Small intestine (tissue), 7 donors: ENCODE results near the gene SEL1L. TPM values are rescaled to one million over a fixed set of nuclear protein-coding genes. Genes with fewer than 3 reads are reported as not detected.
A peak's percentile ranks its signal among the peaks of the same experiment; 100 is the strongest.

Source experiments
- DNase-seq, 2 donors: peaks; one replicate each; pipeline versions ENCODE4 v3.0.0 to v3.0.0-alpha.2; 2013
- FAIRE-seq: peaks from 2 replicates; lab custom pipeline; 2012; peaks lifted over from hg19 to GRCh38; lab: Jason Lieb, UNC
- H3K27ac ChIP-seq, 3 donors: one replicate each; pipeline ENCODE4 v1.5.1; 2013; ENCODE audit warnings: low read length in 2 of 3, mild to moderate bottlenecking in 2 of 3, control low read depth in 1 of 3, inconsistent platforms in 1 of 3, low read depth in 1 of 3, moderate library complexity in 1 of 3
- H3K27me3 ChIP-seq, 3 donors: one replicate each; pipeline ENCODE4 v1.6.1; 2013; ENCODE audit warnings: low read length in 3 of 3, inconsistent platforms in 1 of 3; ENCODE audit not compliant: control insufficient read depth in 3 of 3, insufficient read depth in 3 of 3
- H3K36me3 ChIP-seq, 3 donors: one replicate each; pipeline ENCODE4 v1.6.1; 2013; ENCODE audit warnings: low read length in 3 of 3, inconsistent platforms in 1 of 3, low read depth in 1 of 3, mild to moderate bottlenecking in 1 of 3, moderate library complexity in 1 of 3; ENCODE audit not compliant: control insufficient read depth in 3 of 3, insufficient read depth in 2 of 3
- H3K4me1 ChIP-seq, 3 donors: one replicate each; pipeline ENCODE4 v1.6.1; 2013; ENCODE audit warnings: low read length in 2 of 3, inconsistent platforms in 1 of 3, low read depth in 1 of 3, mild to moderate bottlenecking in 1 of 3, moderate library complexity in 1 of 3; ENCODE audit not compliant: control insufficient read depth in 3 of 3, insufficient read depth in 2 of 3
- H3K4me3 ChIP-seq, 3 donors: one replicate each; pipeline ENCODE4 v1.5.1; 2013; ENCODE audit warnings: low read length in 3 of 3, control low read depth in 1 of 3, inconsistent platforms in 1 of 3, low read depth in 1 of 3, mild to moderate bottlenecking in 1 of 3, moderate library complexity in 1 of 3
- H3K9me3 ChIP-seq, 2 donors: one replicate each; pipeline ENCODE4 v1.6.1; 2013; ENCODE audit warnings: low read depth in 1 of 2, low read length in 1 of 2; ENCODE audit not compliant: control insufficient read depth in 2 of 2, insufficient read depth in 1 of 2
- WGBS, 3 donors: extraction: QIAGEN DNeasy Blood & Tissue Kit; methylation state at CpG; one replicate each; pipeline ENCODE4 v1.1.7; 2013; 5-methylcytosine and 5-hydroxymethylcytosine counted together
- polyA plus RNA-seq, 4 donors: library from polyadenylated mRNA; stranded (reverse) in 3 of 4; unstranded in 1 of 4; fragments of 200-250 nt in 3 of 4; fragments of 120-200 nt in 1 of 4; gene quantifications; one replicate each; pipeline versions ENCODE4 v1.2.1 to v1.2.3, GENCODE V29; 2013
- donor health status: healthy with polysubstance abuse.
- donor health status: control.
- donor health status: control.
- donor health status: Bipolar disorder and iron deficiency.
- donor health status: healthy.

The SEL1L gene
- polyA plus RNA-seq, 4 donors: 7.4 to 63.2 (median 15.5) TPM

DNA sequence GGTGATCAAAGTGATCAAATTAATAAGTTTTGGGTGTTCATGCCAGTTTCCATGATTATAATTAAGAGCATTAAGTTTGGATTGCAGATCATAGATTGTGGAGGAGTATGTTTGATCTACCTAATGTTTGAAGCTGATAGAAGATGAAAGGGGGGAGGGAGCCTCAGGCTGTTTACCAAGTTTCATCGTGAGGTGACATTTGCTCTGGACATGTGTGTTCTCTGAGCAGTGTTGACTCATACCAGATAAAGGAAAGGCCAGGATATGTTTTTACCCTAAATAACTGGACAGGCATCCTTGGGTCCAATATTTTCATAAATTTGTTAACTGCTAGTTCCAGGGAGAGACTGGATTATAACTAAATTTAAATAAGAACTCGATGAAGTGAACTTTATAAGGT lies 3.5 kb upstream of the SEL1L start:
- no peak overlapping the region for H3K27ac ChIP-seq
- H3K27me3 ChIP-seq: no peaks in the 10 kb centered on the region
- no peaks in the 10 kb centered on the region for H3K36me3 ChIP-seq
- DNase-seq: no peak
- WGBS, 3 donors: 16 to 56% (median 35%) methylated on average over 2 of the region's 2 CpGs
- peaks cover 0 to 8% of the 10 kb centered on the region in 2 donors for H3K9me3 ChIP-seq
- FAIRE-seq: no peak
- H3K4me3 ChIP-seq: no peak overlapping the region
- H3K4me1 ChIP-seq: peaks cover 3 to 12% (median 9%) of the 10 kb centered on the region in 3 donors

DNA sequence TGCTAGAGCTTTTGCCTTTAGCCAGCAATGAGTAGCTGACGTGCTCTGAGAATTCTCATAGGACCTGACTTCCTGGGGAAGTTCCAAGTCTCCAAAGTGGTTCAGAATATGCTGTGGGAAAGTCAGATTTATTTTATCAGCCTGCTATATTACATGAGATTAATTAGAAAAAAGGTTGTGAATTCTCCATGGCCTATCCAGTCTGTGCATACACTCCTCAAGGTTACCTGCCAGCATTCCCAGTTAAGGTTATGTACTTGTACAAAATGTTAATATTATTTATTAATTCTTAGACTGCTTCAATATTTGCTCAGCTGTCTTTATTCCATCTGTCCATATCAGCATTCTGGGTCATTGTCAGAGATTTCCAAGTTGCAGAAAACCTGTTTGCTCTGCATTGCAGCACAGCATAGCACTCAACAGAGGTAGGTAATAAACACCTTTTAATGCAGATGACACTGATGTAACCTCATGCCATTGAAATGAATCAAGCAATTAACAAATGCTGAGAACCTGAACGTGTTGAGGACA lies 2.7 kb upstream of the SEL1L start:
- no peak overlapping the region for H3K4me3 ChIP-seq
- H3K4me1 ChIP-seq: peaks cover 7 to 15% (median 9%) of the 10 kb centered on the region in 3 donors
- peaks cover 0 to 8% of the 10 kb centered on the region in 2 donors for H3K9me3 ChIP-seq
- FAIRE-seq (no peak), DNase-seq (peak; percentile 4 to 20)
- H3K27me3 ChIP-seq: no peaks in the 10 kb centered on the region
- H3K27ac ChIP-seq: peak overlapping the region in 1 of 3 donors; percentile 62
- WGBS, 3 donors: 35 to 36% (median 36%) methylated on average over 2 of the region's 2 CpGs
- H3K36me3 ChIP-seq: peaks cover 0 to 3% (median 0%) of the 10 kb centered on the region in 3 donors

DNA sequence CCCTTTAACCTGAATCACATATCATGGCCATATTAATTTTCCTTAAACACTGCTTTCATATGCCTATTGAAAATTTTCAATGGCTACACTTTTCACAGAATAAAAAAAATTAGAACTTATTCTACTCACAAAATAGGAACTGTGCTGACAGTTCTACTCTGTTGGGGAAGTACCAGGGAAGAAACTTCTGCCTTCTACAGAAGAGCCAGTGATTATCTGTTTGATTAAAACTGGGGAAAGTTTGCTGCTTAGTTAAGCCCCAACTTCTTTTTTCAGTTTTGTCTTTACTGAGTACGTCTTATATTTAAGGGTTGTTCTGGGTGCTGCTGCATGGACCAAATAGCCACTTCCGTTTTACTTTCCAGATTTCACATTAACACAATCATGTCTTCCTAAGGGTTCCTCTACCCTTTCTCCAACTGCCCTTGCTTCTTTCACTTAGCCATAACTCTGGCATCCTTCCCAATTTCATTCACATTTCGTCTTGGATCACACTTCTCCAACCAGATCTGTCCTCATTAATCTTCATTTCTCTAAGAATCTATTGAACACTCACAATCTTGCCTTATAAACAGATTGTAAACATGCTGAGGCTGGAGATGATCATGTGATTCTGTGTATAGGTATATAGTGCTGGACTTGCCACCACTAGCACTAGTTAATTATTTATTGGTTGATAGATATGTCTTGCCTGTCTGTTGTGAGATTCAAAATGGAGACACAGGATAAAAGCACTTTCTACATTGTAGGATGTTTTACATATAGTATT lies 1.9 kb upstream of the SEL1L start:
- Histone ChIP-seq H3K36me3 (peaks cover 0 to 3% (median 0%) of the 10 kb centered on the region in 3 donors), H3K4me1 (peaks cover 7 to 15% (median 9%) of the 10 kb centered on the region in 3 donors), H3K27ac (peak overlapping the region in 1 of 3 donors; percentile 62), H3K9me3 (peaks cover 0 to 8% of the 10 kb centered on the region in 2 donors), H3K4me3 (no peak overlapping the region), H3K27me3 (no peaks in the 10 kb centered on the region)
- DNase-seq (peak; percentile 48 to 57), FAIRE-seq (no peak)
- 43 to 57% (median 50%) methylated on average over 3 of the region's 3 CpGs for WGBS, 3 donors

DNA sequence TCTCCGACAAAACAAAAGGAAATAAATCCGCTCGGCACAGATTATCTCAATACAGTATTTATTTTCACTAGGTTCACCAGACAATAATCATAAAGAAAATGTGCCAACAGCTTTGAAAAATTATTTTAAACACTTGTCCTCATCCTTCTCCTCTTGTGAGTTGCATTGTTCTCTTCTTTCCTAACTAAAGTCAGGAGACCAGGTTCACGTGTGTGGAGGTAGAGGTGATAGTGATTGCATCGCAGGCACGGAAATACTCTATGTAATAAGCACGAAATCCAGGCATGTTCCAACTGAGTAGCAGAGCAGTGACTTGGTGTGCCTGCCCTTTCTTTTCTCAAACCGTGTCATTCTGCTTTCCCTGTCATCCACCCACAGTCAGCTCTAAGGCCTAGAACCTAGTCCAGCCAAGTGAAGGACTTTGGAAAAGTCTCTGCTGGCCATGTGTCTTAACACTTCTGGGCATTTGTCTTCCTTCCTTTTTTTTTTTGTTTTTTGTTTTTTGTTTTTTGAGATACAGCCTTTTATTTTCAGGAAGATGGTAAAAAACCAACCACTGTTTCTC lies 939 bp upstream of the SEL1L start:
- no peaks in the 10 kb centered on the region for H3K27me3 ChIP-seq
- WGBS, 3 donors: 21 to 68% (median 45%) methylated on average over 8 of the region's 8 CpGs
- peaks cover 0 to 3% (median 0%) of the 10 kb centered on the region in 3 donors for H3K36me3 ChIP-seq
- FAIRE-seq: no peak
- peak; percentile 17 to 48 for DNase-seq
- H3K4me3 ChIP-seq: peak overlapping the region in 2 of 3 donors; percentile 3 to 22
- H3K27ac ChIP-seq: peak overlapping the region in 2 of 3 donors; percentile 12 to 36
- peaks cover 8 to 15% (median 9%) of the 10 kb centered on the region in 3 donors for H3K4me1 ChIP-seq
- H3K9me3 ChIP-seq: peaks cover 0 to 8% of the 10 kb centered on the region in 2 donors

DNA sequence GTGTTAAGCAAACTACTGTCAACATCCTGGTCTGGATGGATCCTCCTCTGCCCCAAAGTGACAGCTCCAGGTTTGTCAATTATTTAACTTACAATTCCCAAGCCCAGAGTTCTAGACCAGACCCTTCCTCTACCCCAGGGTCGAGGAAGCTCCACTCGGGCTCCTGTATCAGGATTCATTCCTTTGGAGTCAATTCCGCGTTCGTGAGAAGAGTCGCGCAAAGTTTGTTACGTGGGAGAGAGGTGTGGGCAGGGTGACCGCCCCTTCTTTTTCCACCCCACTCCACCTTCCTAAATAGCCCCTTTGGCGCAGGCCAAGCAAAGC lies 479 bp downstream of the SEL1L start:
- Histone ChIP-seq H3K4me3 (peak overlapping the region; percentile 93 to 99 (median 95)), H3K9me3 (peaks cover 0 to 5% of the 10 kb centered on the region in 2 donors), H3K4me1 (peaks cover 8 to 15% (median 9%) of the 10 kb centered on the region in 3 donors), H3K27me3 (no peaks in the 10 kb centered on the region), H3K27ac (peak overlapping the region; percentile 55 to 79 (median 71)), H3K36me3 (peaks cover 0 to 3% (median 0%) of the 10 kb centered on the region in 3 donors)
- FAIRE-seq (no peak), DNase-seq (peak in 1 of 2 donors; percentile 11)
- 0% methylated on average over 10 of the region's 10 CpGs for WGBS, 3 donors

DNA sequence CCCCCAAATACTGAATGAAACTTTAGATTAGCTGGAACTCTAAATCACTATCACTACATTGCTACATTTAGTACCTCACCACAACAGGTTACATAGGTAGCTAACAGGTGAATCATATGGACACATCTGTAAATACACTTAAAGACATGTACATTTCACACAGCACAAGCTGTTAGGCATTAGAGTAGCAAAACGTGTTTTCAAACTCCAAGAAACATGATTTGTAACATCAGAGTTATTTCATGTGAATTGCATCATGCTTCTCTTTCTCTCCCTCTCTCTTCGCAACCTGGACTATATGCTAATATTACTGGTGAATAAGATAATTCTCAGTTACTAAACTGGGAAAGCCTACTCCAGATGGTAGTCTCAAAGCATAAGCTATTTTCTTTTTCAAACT lies 4.3 kb downstream of the SEL1L start:
- 60 to 65% (median 63%) methylated on average over 2 of the region's 2 CpGs for WGBS, 3 donors
- Histone ChIP-seq H3K27ac (no peak overlapping the region), H3K9me3 (no peaks in the 10 kb centered on the region), H3K36me3 (peaks cover 0 to 7% (median 4%) of the 10 kb centered on the region in 3 donors), H3K4me3 (no peak overlapping the region), H3K27me3 (no peaks in the 10 kb centered on the region), H3K4me1 (peaks cover 0 to 6% (median 5%) of the 10 kb centered on the region in 3 donors)
- peak; percentile 41 for FAIRE-seq
- no peak for DNase-seq

DNA sequence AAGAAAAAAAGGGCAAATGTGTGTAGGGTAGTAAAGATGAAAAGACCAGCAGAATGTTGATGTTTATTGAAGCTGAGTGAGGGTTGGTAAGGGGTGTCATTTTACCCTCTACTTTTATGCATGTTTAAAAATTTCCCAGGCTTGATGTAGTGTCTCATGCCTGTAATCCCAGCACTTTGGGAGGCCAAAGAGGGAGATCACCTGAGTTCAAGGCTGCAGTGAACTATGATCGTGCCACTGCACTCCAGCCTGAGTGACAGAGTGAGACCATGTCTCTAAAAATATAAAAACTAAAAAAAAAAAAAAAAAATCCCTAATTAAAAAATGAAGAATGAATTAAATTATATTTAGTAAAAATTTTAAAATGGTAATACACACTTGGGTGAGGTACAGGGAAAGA lies 8.5 kb downstream of the SEL1L start:
- WGBS, 3 donors: 81 to 93% (median 92%) methylated on average over 1 of the region's 1 CpG
- Histone ChIP-seq H3K9me3 (no peaks in the 10 kb centered on the region), H3K27me3 (no peaks in the 10 kb centered on the region), H3K4me1 (peaks cover 0 to 3% (median 0%) of the 10 kb centered on the region in 3 donors), H3K4me3 (no peak overlapping the region), H3K27ac (no peak overlapping the region), H3K36me3 (peaks cover 2 to 15% (median 5%) of the 10 kb centered on the region in 3 donors)
- no peak for DNase-seq
- FAIRE-seq: no peak

DNA sequence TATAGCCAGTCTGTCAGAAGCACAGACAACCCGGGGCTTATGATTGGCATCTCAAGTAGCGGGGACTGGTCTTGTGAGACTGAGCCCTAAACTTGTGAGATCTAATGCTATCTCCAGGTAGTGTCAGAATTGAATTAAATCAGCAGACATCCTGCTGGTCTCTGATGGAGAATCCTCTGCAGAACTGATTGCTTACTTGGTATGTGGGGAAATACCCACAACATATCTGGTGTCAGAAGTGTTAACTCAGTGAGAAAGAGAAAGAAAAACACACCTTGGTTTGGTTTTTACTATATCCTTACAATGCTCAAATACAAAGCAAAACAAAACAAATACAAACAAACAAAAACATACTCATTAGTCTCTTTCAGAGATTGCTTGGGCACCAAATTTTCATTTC lies 10.0 kb downstream of the SEL1L start:
- H3K4me3 ChIP-seq: no peak overlapping the region
- DNase-seq (no peak), FAIRE-seq (no peak)
- WGBS, 3 donors: 79 to 91% (median 80%) methylated on average over 2 of the region's 2 CpGs
- no peaks in the 10 kb centered on the region for H3K27me3 ChIP-seq
- no peaks in the 10 kb centered on the region for H3K9me3 ChIP-seq
- no peak overlapping the region for H3K27ac ChIP-seq
- peaks cover 5 to 17% (median 5%) of the 10 kb centered on the region in 3 donors for H3K36me3 ChIP-seq
- H3K4me1 ChIP-seq: peaks cover 0 to 9% (median 2%) of the 10 kb centered on the region in 3 donors
